ENCODE measurements around the gene BCAT1. TPM values are rescaled to one million over a fixed set of nuclear protein-coding genes. Genes with fewer than 3 reads are reported as not detected.

BCAT1 gene
- total RNA-seq, 6 experiments from 2014 or later = 0.86 to 6.0 (median 2.7) TPM

- peak in 2 of 4 donors; percentile 18 to 34 for ATAC-seq
- intact Hi-C loops (cut with DNase I) = no loop called here
- H3K36me3 ChIP-seq = no peaks in the 10 kb centered on the region
- no peaks in the 10 kb centered on the region for H3K9me3 ChIP-seq
- H3K27me3 ChIP-seq = no peaks in the 10 kb centered on the region
- DNase-seq = no peak
- H3K27ac ChIP-seq = no peak overlapping the region
- H3K4me3 ChIP-seq = no peak overlapping the region
- WGBS (ENCODE audit: insufficient coverage, low coverage, low lambda C conversion rate, missing lambda C conversion rate) = 38% methylated on average over 4 of the region's 4 CpGs
- TF ChIP-seq POLR2A (IDR thresholded peaks at IDR 0.05) (no peak), CTCF (IDR thresholded peaks at IDR 0.05) (no peak)
- no peaks in the 10 kb centered on the region for H3K4me1 ChIP-seq
Measured at GRCh38 chr12:24977060-24977459, 28.2 kb upstream of the BCAT1 start.

- H3K4me1 ChIP-seq = no peaks in the 10 kb centered on the region
- DNase-seq (no peak), ATAC-seq (no peak)
- H3K36me3 ChIP-seq = no peaks in the 10 kb centered on the region
- TF ChIP-seq CTCF (IDR thresholded peaks at IDR 0.05) (no peak), POLR2A (IDR thresholded peaks at IDR 0.05) (no peak)
- no peak overlapping the region for H3K27ac ChIP-seq
- H3K27me3 ChIP-seq = no peaks in the 10 kb centered on the region
- H3K4me3 ChIP-seq = no peak overlapping the region
- intact Hi-C loops (cut with DNase I) = no loop called here
- no peaks in the 10 kb centered on the region for H3K9me3 ChIP-seq
Measured at GRCh38 chr12:24975425-24975824, 26.5 kb upstream of the BCAT1 start.

- 63% methylated on average over 3 of the region's 3 CpGs for WGBS (ENCODE audit: insufficient coverage, low coverage, low lambda C conversion rate, missing lambda C conversion rate)
- Histone ChIP-seq H3K9me3 (no peaks in the 10 kb centered on the region), H3K36me3 (no peaks in the 10 kb centered on the region), H3K27me3 (no peaks in the 10 kb centered on the region), H3K4me3 (no peak overlapping the region), H3K4me1 (no peaks in the 10 kb centered on the region), H3K27ac (no peak overlapping the region)
- DNase-seq (no peak), ATAC-seq (no peak)
- no peak for TF ChIP-seq CTCF (IDR thresholded peaks at IDR 0.05)
- no peak for TF ChIP-seq POLR2A (IDR thresholded peaks at IDR 0.05)
- intact Hi-C loops (cut with DNase I) = no loop called here
Measured at GRCh38 chr12:24974216-24974615, 25.3 kb upstream of the BCAT1 start.

GRCh38 chr12:24972078-24972477, 23.2 kb upstream of the BCAT1 start:
- H3K9me3 ChIP-seq = no peaks in the 10 kb centered on the region
- ATAC-seq (no peak), DNase-seq (no peak)
- H3K36me3 ChIP-seq = no peaks in the 10 kb centered on the region
- H3K27me3 ChIP-seq = no peaks in the 10 kb centered on the region
- H3K4me1 ChIP-seq = no peaks in the 10 kb centered on the region
- no CpG with 5 or more reads among the region's 1 CpG for WGBS (ENCODE audit: insufficient coverage, low coverage, low lambda C conversion rate, missing lambda C conversion rate)
- no peak for TF ChIP-seq CTCF (IDR thresholded peaks at IDR 0.05)
- TF ChIP-seq POLR2A (IDR thresholded peaks at IDR 0.05) = no peak
- no peak overlapping the region for H3K27ac ChIP-seq
- H3K4me3 ChIP-seq = no peak overlapping the region
- intact Hi-C loops (cut with DNase I) = no loop called here

- no peaks in the 10 kb centered on the region for H3K4me1 ChIP-seq
- H3K27ac ChIP-seq = no peak overlapping the region
- intact Hi-C loops (cut with DNase I) = no loop called here
- TF ChIP-seq POLR2A (IDR thresholded peaks at IDR 0.05) = no peak
- no peak for TF ChIP-seq CTCF (IDR thresholded peaks at IDR 0.05)
- H3K36me3 ChIP-seq = no peaks in the 10 kb centered on the region
- no peak for ATAC-seq
- no peak for DNase-seq
- H3K27me3 ChIP-seq = no peaks in the 10 kb centered on the region
- no peaks in the 10 kb centered on the region for H3K9me3 ChIP-seq
- 67% methylated on average over 6 of the region's 6 CpGs for WGBS (ENCODE audit: insufficient coverage, low coverage, low lambda C conversion rate, missing lambda C conversion rate)
- no peak overlapping the region for H3K4me3 ChIP-seq
Measured at GRCh38 chr12:24970177-24970576, 21.3 kb upstream of the BCAT1 start.
